ENCODE results near the gene MPL. TPM values are rescaled to one million over a fixed set of nuclear protein-coding genes. Genes with fewer than 3 reads are reported as not detected.

Gene MPL
- total and polyA plus RNA-seq, 5 experiments from 2014 or later, result not detected

DNA sequence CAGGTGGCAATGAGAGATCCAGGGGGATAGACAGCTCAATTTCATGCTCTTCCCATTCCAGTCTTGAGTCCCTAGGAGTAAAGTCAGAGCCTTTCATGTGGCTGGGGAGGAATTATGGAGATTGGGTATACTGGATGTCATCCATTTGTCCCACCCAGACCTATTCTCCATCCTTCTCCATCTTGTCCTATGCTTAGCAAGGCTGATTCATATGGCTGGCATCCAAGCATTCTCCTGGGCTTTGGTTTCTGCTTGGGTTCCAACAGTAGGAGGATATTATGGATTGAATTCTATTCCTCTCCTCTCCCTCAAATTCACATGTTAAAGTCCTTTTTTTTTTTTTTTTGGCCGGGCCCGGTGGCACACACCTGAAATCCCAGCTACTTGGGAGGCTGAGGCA, 17.3 kb downstream of the MPL start:
- Mint-ChIP-seq H3K4me1 (peaks cover 9 to 20% (median 18%) of the 10 kb centered on the region in 4 donors), H3K27me3 (no peaks in the 10 kb centered on the region), H3K4me3 (no peak overlapping the region), H3K27ac (peak overlapping the region in 3 of 10 donors; percentile 22 to 65 (median 46)), H3K36me3 (no peaks in the 10 kb centered on the region), H3K9me3 (no peaks in the 10 kb centered on the region)
- POLR2A ChIA-PET, result no interaction called here
- no peak for ATAC-seq
- DNase-seq, result no peak

DNA sequence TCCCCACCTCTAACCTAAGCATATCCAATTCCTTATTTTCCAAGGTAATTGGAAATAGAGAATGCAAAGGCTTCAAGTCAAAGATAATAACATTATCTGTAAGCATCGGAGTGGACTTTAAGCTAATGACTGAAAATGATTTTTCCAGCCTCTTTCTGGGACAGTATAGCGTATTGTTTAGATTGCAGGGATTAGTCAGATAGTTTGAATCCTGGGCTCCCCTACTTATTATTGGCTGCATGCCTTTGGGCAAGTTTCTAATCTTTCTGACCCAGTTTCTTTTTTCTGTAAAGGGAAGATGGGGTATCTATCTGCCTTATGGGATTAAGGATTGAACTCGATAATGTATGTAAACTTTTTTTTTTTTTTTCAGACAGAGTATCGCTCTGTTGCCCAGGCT, 19.6 kb downstream of the MPL start:
- no peak for ATAC-seq
- POLR2A ChIA-PET, result interaction anchor here (0.9 kb wide), 1 partner anchor 130 kb away, joined by 3 read pairs; no protein-coding TSS in a partner anchor
- H3K4me3 Mint-ChIP-seq, result peak overlapping the region in 4 of 10 donors; percentile 6 to 50 (median 34)
- DNase-seq, result no peak
- no peaks in the 10 kb centered on the region for H3K9me3 Mint-ChIP-seq
- H3K4me1 Mint-ChIP-seq, result peaks cover 11 to 26% (median 16%) of the 10 kb centered on the region in 4 donors
- no peak overlapping the region for H3K27ac Mint-ChIP-seq
- H3K27me3 Mint-ChIP-seq, result no peaks in the 10 kb centered on the region
- H3K36me3 Mint-ChIP-seq, result peaks cover 0 to 9% (median 0%) of the 10 kb centered on the region in 3 donors

DNA sequence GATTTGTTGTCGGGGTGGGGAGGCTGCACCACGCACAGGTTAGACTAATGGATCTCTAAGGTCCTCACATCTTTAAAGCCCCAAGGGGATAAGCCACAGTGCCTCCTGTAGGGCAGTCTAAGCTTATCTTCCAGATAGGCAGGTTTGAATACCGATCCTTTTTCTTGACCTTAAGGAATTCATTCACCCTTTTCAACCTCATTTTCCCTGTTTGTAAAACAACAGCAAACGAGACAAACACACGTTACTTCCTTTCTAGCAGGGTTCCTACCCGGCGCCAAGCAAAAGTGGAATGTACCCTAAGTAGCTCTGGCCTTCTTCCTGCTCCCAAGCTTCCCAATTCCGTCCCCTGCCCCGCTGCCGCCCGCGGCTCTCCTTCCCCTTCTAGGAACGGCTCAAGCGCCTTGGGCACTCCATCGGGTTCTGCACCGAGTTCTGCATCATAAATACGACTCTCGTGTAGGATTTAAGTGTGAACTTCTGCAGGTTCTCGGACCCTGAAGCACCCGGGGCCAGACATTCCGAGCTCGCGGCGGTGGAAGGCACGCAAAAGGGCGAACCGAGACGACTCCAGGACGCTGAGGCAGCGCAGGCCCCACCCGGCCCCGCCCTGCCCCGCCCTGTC, 20.6 kb downstream of the MPL start:
- Mint-ChIP-seq H3K36me3 (peaks cover 0 to 18% (median 0%) of the 10 kb centered on the region in 3 donors), H3K27me3 (no peaks in the 10 kb centered on the region), H3K4me1 (peaks cover 5 to 26% (median 16%) of the 10 kb centered on the region in 4 donors), H3K9me3 (no peaks in the 10 kb centered on the region), H3K27ac (peak overlapping the region; percentile 66 to 95 (median 88)), H3K4me3 (peak overlapping the region; percentile 80 to 97 (median 89))
- peak in 3 of 10 donors; percentile 12 to 15 (median 14) for DNase-seq
- no peak for ATAC-seq
- POLR2A ChIA-PET, result interaction anchor here (0.8 to 2.6 kb wide), 10 partner anchors 10 to 592 kb away, joined by 3 to 20 read pairs (median 3); partner anchors contain the start of genes C1orf50, CFAP57, EBNA1BP2 and ELOVL1

DNA sequence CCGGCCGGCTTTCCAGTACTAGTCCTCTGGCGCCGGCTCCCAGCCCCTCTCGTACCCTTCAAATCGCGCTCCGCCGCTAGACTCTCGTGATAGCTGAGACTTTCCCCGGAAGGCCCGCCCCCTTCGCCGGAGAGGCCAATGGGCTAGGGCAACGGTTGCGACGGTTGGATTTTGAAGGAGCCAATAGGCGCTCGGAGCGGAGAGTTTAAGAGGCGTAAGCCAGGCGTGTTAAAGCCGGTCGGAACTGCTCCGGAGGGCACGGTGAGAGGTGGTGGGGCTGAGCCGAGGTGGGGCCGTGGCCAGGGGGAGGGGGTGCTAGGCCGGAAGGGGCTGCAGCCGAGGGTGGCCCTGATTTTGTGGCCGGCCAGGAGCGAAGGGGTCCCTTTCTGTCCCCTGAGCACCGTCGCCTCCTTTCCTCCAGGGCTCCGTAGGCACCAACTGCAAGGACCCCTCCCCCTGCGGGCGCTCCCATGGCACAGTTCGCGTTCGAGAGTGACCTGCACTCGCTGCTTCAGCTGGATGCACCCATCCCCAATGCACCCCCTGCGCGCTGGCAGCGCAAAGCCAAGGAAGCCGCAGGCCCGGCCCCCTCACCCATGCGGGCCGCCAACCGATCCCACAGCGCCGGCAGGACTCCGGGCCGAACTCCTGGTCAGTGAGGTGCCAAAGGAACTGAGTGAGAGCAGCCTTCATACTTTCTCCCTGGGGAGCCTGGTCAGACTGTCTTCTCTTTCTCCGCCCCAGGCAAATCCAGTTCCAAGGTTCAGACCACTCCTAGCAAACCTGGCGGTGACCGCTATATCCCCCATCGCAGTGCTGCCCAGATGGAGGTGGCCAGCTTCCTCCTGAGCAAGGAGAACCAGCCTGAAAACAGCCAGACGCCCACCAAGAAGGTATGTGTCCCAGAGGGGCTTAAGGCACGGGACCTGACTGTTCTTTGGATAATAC, 21.4 kb downstream of the MPL start, which contains the start of gene CDC20:
Gene CDC20 (plus strand): TSS at position 236 of the 948 bp plus-strand sequence. CDS start 235 bp downstream, at position 471.
- DNase-seq, result peak; percentile 94 to 98 (median 96)

DNA sequence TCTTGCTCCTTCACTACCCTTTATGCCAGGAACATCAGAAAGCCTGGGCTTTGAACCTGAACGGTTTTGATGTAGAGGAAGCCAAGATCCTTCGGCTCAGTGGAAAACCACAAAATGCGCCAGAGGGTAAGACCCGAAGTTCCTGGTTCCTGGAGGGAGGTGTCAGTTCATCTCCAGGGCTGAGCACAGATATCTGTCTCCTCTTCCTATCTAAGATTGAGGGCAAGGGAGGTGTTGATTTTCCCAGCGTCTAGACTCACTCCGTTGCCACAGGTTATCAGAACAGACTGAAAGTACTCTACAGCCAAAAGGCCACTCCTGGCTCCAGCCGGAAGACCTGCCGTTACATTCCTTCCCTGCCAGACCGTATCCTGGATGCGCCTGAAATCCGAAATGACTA, 22.1 kb downstream of the MPL start:
- Mint-ChIP-seq H3K4me3 (peak overlapping the region; percentile 49 to 97 (median 72)), H3K36me3 (peaks cover 0 to 33% (median 8%) of the 10 kb centered on the region in 3 donors), H3K27me3 (no peaks in the 10 kb centered on the region), H3K27ac (peak overlapping the region in 4 of 10 donors; percentile 5 to 35 (median 22)), H3K4me1 (peaks cover 9 to 26% (median 16%) of the 10 kb centered on the region in 4 donors), H3K9me3 (no peaks in the 10 kb centered on the region)
- ATAC-seq (no peak), DNase-seq (no peak)
- POLR2A ChIA-PET, result interaction anchor here (1.4 to 2.6 kb wide), 3 partner anchors 9 to 30 kb away, joined by 3 to 20 read pairs (median 8); partner anchors contain the start of genes ELOVL1, MED8 and SZT2

More for the DNA sequence above, 21.4 kb downstream of the MPL start, which contains the start of gene CDC20:
- Mint-ChIP-seq H3K27me3 (no peaks in the 10 kb centered on the region), H3K4me3 (peak within 1 kb of the TSS; percentile 80 to 97 (median 89)), H3K9me3 (no peaks in the 10 kb centered on the region), H3K27ac (peak within 1 kb of the TSS; percentile 66 to 95 (median 88)), H3K36me3 (peaks cover 0 to 26% (median 2%) of the 10 kb centered on the region in 3 donors), H3K4me1 (peaks cover 9 to 26% (median 17%) of the 10 kb centered on the region in 4 donors)
- POLR2A ChIA-PET, result interaction anchor here (0.8 to 2.6 kb wide), 8 partner anchors 9 to 291 kb away, joined by 3 to 20 read pairs (median 4); partner anchors contain the start of genes CFAP57, EBNA1BP2, ELOVL1 and MED8
- ATAC-seq, result peak; percentile 99

DNA sequence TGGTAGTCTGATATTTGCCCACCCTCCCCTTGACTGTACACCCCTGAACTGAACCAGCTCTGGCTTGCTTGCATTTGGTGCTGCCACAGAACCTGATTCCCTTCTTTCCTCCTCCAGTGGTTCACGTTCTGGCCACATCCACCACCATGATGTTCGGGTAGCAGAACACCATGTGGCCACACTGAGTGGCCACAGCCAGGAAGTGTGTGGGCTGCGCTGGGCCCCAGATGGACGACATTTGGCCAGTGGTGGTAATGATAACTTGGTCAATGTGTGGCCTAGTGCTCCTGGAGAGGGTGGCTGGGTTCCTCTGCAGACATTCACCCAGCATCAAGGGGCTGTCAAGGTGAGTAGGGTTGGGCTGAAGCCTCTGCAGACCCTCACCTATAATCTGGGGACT, 23.0 kb downstream of the MPL start:
- Mint-ChIP-seq H3K9me3 (no peaks in the 10 kb centered on the region), H3K4me1 (peaks cover 15 to 33% (median 21%) of the 10 kb centered on the region in 4 donors), H3K4me3 (peak overlapping the region in 4 of 10 donors; percentile 42 to 70 (median 46)), H3K36me3 (peaks cover 0 to 41% (median 8%) of the 10 kb centered on the region in 3 donors), H3K27me3 (no peaks in the 10 kb centered on the region), H3K27ac (no peak overlapping the region)
- ATAC-seq, result no peak
- DNase-seq, result no peak
- POLR2A ChIA-PET, result interaction anchor here (0.9 kb wide), 1 partner anchor 9 kb away, joined by 3 read pairs; no protein-coding TSS in a partner anchor

DNA sequence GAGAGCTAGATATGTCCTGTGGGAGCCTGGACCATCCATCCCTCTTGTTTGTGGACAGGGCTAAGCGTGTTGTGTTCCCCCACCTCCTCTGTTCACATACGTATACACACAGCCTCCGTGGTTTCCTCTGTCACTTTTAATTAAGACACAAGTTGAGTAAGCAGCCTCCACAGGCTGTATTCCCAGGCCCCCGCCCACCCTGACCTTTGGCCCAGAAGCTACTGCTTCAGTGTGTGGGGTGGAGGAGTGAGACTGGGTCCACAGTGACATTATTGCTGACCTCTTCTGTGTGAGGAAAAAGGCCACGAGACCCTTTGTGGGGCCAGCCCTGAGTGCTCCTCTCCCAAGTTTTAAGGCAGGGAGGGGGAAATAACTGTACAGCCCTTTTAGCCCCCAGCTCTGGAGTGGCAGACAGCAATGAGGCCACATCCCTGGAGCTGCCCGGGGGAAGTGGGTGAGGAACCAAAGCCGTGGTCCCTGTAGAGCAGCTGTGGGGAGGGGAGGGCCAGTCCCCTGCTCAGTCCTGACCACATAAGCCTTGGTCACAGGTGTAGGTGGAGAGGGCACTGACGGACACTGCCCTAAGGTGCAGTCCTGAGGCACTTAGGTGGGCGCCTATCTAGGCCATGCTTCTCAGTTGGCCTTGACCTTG, 25.8 kb downstream of the MPL start:
- Mint-ChIP-seq H3K4me1 (peaks cover 26 to 42% (median 32%) of the 10 kb centered on the region in 4 donors), H3K27ac (peak overlapping the region in 5 of 10 donors; percentile 12 to 64 (median 41)), H3K27me3 (no peaks in the 10 kb centered on the region), H3K9me3 (no peaks in the 10 kb centered on the region), H3K36me3 (peaks cover 0 to 45% (median 8%) of the 10 kb centered on the region in 3 donors), H3K4me3 (no peak overlapping the region)
- ATAC-seq, result no peak
- POLR2A ChIA-PET, result no interaction called here
- no peak for DNase-seq

DNA sequence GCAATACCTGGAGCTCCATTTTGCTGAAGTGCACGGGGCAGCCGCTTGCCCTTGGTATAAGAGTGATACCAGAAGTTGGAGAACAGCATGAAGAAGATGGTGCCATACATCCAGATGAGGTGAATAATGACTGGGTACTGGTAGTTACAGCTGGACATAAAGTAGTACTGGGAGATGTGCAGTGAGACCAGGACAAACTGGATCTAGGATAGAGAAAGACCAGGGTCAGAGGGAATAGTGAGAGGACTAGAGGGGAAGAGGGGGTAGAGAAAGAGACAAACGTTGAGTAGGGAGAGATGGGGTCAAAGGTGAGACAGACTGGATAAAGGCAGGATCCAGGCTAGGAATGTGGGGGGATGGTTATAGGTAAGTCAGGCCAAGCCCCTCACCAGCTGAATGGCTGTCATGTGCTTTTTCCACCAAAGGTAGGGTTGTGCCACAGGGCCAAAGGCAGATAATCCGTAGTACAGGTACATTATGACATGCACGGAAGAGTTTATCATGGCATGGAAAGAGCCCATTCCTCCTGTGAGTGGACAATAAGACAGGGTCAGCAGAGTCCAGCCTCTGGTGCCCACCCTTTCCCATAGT, 26.4 kb downstream of the MPL start:
- no peak for DNase-seq
- Mint-ChIP-seq H3K9me3 (no peaks in the 10 kb centered on the region), H3K4me1 (peaks cover 27 to 46% (median 34%) of the 10 kb centered on the region in 4 donors), H3K27me3 (no peaks in the 10 kb centered on the region), H3K36me3 (peaks cover 0 to 45% (median 8%) of the 10 kb centered on the region in 3 donors), H3K27ac (peak overlapping the region in 5 of 10 donors; percentile 29 to 79 (median 54)), H3K4me3 (no peak overlapping the region)
- no peak for ATAC-seq
- POLR2A ChIA-PET, result no interaction called here

DNA sequence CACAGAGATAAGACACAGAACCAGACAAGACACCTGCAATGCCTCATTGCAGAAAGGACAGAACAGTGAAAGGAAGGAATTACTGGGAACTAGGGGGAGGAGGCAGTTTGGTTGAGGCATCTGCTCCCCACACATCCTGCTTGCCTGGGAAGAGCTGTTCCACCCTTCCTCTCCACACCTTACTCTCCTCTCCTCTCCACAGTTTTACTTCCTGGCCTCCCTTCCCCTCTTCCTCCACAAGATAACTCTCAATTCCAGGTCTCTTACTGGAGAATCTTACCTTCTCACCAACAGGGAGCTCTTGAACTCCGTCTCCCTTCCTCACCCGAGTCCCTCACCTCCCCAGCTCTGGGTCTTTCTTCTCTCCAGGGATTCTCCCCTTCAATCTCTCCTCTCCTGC, 28.1 kb downstream of the MPL start:
- peak overlapping the region; percentile 33 to 97 (median 70) for H3K4me3 Mint-ChIP-seq
- peaks cover 0 to 45% (median 8%) of the 10 kb centered on the region in 3 donors for H3K36me3 Mint-ChIP-seq
- POLR2A ChIA-PET, result interaction anchor here (0.6 kb wide), 1 partner anchor 33 kb away, joined by 6 read pairs; no protein-coding TSS in a partner anchor
- peaks cover 29 to 44% (median 39%) of the 10 kb centered on the region in 4 donors for H3K4me1 Mint-ChIP-seq
- no peaks in the 10 kb centered on the region for H3K9me3 Mint-ChIP-seq
- no peak for DNase-seq
- no peak for ATAC-seq
- H3K27me3 Mint-ChIP-seq, result no peaks in the 10 kb centered on the region
- peak overlapping the region; percentile 52 to 96 (median 91) for H3K27ac Mint-ChIP-seq

DNA sequence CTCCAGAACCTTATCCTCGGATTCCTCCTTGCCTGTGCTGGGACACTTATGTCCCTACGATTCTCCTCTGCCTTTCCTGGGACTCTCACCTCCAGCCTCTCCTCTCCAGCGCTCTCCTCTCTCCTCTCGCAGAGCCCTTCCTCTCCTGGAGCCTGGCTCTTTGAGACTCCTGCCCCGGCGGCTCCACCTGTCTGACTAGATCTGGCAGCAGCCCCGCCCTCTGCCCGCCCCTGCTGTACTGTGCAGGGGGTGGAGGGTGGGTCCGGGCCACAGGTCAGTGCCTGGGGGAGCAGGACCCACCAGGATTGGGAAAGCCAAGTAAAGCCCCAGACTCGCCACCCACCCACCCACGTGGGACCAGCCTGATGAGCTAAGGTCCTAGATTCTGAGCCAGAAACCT, 28.6 kb downstream of the MPL start:
- no peak for DNase-seq
- no peak for ATAC-seq
- H3K27ac Mint-ChIP-seq, result peak overlapping the region; percentile 51 to 96 (median 81)
- no peaks in the 10 kb centered on the region for H3K9me3 Mint-ChIP-seq
- peak overlapping the region; percentile 29 to 97 (median 88) for H3K4me3 Mint-ChIP-seq
- POLR2A ChIA-PET, result interaction anchor here (0.6 to 1.6 kb wide), 2 partner anchors 9 to 33 kb away, joined by 6 read pairs; no protein-coding TSS in a partner anchor
- H3K27me3 Mint-ChIP-seq, result no peaks in the 10 kb centered on the region
- peaks cover 29 to 44% (median 42%) of the 10 kb centered on the region in 4 donors for H3K4me1 Mint-ChIP-seq
- peaks cover 0 to 45% (median 8%) of the 10 kb centered on the region in 3 donors for H3K36me3 Mint-ChIP-seq

DNA sequence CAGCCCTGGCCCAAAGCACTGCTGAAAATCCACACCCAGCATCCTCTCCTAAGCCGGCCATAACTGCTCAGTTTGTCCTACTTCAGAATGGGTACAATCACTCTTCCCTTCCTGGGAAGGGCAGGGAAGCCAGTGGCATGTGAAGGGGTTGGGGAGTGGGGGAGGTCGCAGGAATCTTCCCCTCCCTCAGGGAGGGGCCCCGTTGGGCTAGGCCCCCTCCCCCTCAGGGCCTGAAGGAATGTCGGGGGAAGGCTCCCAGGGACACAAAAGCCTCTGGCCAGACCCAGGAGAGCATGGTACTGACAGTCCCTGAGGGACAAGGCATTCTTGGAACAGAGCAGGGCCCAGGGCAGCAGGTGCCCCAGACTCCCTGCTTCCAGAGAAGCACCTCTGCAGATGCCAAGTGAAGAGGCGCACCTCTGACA, 29.0 kb downstream of the MPL start:
- Mint-ChIP-seq H3K9me3 (no peaks in the 10 kb centered on the region), H3K27ac (peak overlapping the region; percentile 81 to 97 (median 92)), H3K4me1 (peaks cover 29 to 47% (median 43%) of the 10 kb centered on the region in 4 donors)

More for the DNA sequence above, 29.0 kb downstream of the MPL start:
- DNase-seq (peak in 1 of 10 donors; percentile 60), ATAC-seq (no peak)
- Mint-ChIP-seq H3K27me3 (no peaks in the 10 kb centered on the region), H3K36me3 (peaks cover 0 to 41% (median 8%) of the 10 kb centered on the region in 3 donors), H3K4me3 (peak overlapping the region; percentile 82 to 97 (median 89))
- POLR2A ChIA-PET, result interaction anchor here (0.9 to 1.6 kb wide), 5 partner anchors 9 to 140 kb away, joined by 3 to 6 read pairs (median 4); partner anchors contain the start of gene HYI

Measured in naive thymus-derived CD8-positive, alpha-beta T cell (primary cell).